CMK (cell line): ENCODE data around the gene DDTL.

Experiments used
- DNase-seq: peaks from one replicate; pipeline ENCODE4 v3.0.0-alpha.2; 2010; ENCODE audit warnings: low read depth

Gene DDTL

DNA sequence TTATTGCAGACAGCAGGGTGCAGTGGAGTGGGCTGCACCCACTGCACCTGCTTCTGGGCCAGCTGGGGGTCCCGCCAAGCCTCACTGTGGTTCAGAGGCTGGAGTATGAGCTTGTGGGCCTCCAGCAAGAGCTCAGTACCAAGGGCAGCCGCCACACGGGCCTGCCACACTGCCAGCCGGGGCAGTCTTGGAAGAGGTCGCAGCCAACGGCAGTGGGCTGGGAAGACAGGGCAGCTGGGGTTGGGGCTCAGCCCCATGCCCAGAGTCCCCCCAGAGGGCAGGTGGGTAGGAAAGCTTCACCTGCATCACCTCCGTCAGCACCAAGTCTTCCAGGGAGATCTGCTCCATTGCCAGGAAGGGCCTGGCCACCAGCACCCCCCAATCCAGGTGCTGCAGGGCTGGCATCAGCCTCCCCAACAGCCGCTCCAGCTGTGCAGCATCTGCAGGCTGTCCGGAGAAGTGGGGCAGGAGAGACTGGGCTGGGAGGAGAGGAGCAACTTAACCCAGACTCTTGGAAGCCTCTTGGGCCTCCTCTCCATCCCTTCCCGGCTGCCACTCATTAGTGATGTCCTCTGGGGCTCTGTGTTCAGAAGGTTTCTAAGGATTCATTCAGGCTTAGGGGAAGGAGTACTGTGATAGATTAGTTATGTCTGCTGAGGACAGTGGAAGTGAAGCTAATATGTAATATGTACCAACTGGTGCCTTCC lies 39.7 kb downstream of the DDTL start:
- no peak for DNase-seq

DNA sequence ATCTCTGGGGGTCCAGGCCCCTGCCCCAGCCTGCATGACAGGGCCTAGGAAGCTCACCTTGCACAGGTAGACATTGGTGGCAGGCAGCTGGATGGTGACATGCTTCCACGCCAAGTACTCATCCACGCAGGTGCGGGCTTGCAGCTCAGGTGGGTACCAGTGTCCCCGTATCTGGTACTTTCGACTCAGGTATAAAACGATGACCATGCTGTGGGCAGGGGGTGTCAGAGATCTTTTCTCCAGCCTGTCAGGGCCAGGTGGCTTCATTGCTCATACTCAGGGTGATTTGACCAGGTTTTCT lies 40.2 kb downstream of the DDTL start:
- no peak for DNase-seq

DNA sequence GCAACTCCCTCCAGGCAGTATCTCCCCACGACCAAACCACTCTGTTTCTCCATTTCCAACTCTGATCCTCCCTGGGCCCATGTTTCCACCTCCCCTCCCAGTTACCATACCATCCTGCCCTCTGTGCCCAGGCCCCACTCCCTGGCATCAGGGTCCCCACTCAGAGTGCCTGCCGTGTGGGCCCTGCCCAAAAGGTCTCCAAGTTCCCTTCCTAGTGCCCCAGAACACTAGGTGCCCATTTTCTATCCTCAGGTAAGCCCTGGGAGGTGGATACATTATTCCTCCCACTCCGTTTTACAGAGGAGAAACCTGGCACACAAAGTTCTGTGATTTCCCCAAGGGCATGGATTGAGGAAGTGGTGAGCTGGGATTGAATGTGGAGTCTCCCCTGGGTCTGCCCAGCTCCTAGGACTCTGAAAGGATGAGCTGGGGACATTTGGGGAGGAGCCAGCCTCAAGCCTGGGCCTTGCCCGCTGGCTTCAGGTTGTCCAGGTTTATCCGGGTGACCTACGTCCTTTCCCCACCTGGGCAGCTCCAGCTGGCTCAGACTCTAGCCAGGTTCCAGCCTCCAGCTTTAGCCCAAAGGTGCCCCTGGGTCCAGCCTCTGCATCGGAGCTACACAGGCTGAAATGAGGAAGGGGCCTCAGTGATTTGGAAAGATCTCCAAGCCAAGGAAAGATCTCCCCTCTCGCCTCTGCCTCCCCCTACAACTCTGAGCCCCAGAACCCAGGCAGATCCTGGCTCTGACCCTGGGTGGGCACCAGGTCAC lies 40.7 kb downstream of the DDTL start:
- DNase-seq, result no peak

DNA sequence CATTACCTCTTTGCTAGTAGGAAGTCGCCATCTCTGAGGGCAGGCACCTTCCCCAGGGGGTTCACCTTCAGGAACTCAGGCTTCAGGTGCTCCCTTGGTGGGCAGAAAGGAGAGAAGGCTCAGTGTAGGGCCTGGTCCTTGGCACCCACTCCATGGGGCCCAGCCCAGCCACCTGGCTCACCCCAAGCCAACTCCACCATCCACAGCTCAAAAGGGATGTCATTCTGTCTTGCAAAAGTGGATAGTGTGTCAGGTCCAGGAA lies 41.3 kb downstream of the DDTL start:
- no peak for DNase-seq

DNA sequence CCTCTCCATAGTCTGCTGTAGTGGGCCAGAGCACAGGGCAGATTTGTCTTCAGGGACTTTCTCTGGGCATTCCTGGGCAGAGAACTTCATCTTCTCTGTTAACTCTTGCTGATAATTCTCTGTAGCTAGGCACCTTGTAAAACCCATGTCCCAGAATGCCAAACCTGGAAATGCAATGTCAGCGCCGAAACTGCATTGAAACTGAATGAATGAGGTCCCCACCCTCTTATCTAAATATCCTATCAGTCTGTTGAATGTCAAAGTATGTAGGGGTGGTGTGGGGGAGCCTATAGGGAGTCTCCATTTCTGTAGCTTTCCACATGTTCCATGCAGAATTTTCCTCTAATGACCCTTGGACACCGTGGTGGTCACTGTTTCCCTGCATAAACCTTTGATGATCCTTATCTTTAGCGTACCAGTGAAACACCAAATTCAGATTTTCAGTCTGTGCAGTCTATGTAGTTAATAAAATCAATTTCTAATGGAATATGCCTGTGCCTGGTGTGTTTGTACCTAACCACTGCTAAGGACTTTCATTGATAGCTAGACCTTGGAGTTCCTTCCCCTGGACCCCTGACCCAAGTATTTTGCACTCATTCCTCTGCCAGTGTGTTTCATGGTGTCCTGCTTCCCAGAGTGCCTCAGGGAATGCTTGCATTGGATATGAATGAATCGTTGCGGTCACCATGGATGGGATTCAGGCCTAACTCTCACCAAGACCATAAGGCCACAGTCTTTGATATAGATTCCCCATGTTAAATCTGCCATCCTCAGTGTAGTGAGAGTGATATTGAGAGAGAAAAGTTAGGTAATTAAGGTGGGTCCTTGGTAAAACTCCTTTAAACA lies 41.9 kb downstream of the DDTL start:
- no peak for DNase-seq

DNA sequence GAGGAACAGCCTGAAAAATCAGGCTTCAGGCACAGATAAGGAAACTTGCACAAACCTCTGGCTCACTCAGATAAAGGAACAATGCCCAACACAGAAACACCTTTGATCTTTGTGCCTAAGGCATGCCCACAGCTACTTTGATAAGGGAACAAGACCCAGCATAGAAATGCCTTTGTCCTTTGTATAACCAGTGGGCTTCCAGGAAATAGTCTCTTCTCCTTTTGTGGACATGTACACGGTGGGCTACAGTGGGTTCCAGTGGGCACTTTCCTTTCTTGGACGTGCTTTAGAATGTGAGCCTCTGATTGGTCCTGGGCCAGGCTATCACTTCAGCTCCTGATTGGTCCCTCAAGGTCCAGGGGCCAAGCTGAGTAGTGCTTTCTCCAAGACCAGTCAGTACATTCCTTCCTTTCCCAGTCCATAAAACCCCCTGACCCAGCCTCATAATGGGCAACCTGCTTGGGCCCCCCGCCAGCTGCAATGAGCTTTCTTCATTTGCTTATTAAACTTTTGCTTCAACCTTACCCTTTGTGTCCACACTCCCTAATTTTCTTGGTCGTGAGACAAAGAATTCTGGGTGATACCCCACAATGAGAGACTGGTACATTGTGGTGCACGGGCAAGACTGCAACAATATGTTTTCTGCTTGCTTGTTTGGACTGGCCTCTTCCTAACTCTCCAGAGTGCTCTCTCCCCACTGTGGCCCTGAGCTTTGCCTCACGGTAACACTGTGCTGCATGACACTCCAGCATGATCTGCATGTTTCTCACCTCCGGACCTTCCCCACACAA lies 42.7 kb downstream of the DDTL start:
- no peak for DNase-seq

DNA sequence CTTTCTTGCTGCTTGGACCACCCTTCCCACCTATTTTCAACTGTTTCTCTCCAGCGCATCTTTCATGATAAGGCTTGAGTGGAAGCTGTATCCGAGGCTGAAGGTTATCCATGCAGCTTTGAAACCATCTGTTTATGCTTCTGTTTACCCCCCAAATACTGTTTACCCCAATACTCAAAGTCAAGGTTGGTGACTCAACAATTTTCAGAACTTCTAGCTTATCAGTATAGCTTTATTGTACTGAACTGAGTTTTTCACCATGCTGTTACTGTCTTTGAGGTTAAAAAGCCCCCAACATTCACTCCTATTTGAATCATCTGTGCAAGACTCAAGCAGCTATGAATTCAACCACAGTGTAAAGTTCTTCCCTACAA lies 43.3 kb downstream of the DDTL start:
- no peak for DNase-seq

DNA sequence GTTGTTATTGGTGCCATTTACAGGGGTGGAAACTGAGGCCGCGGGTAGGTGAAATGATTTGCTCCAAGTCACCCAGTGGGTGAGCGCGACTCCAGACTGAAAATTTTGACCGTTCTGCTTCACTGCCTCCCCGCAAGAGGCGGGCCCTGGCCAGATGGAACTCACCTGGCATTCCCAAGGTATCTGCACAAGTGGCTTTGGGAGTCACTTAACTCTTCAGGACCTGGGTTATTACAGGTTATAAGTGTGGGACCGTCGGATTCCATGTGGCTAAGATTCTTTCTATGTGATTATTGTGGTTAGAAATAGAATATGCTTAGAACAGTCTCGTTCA lies 45.0 kb downstream of the DDTL start:
- DNase-seq, result no peak

DNA sequence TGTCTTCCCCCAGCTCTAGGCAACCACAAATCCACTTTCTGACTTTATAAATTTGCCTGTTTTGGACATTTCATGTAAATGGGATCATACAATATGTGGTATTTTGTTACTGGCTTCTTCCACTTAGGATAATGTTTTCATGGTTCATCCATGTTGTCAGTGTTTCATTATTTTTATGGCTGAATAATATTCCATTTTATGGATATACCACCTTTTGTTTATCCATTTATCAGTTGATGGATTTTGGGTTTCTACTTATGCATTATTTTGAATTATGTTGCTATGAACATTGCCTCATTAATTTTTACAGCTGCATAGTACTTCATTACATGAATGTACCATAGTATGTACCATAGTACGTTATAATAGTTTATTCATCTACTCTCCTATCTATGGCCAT lies 49.5 kb downstream of the DDTL start:
- no peak for DNase-seq

DNA sequence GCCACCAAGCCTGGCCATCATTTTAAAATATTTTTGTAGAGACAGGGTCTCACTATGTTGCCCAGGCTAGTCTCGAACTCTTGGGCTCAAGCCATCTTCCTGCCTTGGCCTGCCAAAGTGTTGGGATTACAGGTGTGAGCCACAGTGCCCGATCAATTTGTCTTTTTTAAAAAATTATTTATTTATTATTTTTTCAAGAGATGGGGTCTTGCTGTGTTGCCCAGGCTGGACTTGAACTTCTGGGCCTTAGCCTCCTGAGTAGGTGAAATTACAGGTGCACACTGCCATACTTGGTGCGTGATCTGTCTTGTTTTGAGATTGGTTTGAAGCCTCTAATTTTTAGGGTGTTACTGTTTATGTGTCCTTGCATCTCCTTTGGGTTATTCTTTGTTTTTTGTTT lies 54.6 kb downstream of the DDTL start:
- no peak for DNase-seq
